Liver (tissue), 9 donors: ENCODE data around the gene METTL14. TPM values are rescaled to one million over a fixed set of nuclear protein-coding genes. Genes with fewer than 3 reads are reported as not detected.

ENCODE experiments used
- DNase-seq: peaks from one replicate; pipeline ENCODE4 v3.0.0-alpha.2; 2017; ENCODE audit warnings: low spot score
- H3K27ac ChIP-seq, 2 donors: one replicate each; pipeline ENCODE4 v1.7.0; 2013; ENCODE audit warnings: inconsistent platforms in 2 of 2, low read length in 2 of 2, control low read depth in 1 of 2, low read depth in 1 of 2, mild to moderate bottlenecking in 1 of 2
- H3K27me3 ChIP-seq, 4 donors: one replicate each; pipeline versions ENCODE4 v1.6.1 to v1.7.0; 2013; ENCODE audit warnings: low read length in 3 of 4, inconsistent platforms in 1 of 4, mild to moderate bottlenecking in 1 of 4, moderate library complexity in 1 of 4; ENCODE audit not compliant: control insufficient read depth in 4 of 4, insufficient read depth in 4 of 4
- H3K36me3 ChIP-seq, 4 donors: one replicate each; pipeline versions ENCODE4 v1.6.1 to v1.7.0; 2013; ENCODE audit warnings: low read length in 3 of 4, mild to moderate bottlenecking in 3 of 4, low read depth in 1 of 4, moderate library complexity in 1 of 4; ENCODE audit not compliant: control insufficient read depth in 4 of 4, insufficient read depth in 3 of 4
- H3K4me1 ChIP-seq, 4 donors: one replicate each; pipeline versions ENCODE4 v1.6.1 to v1.7.0; 2013; ENCODE audit warnings: low read length in 3 of 4, mild to moderate bottlenecking in 3 of 4, moderate library complexity in 1 of 4; ENCODE audit not compliant: control insufficient read depth in 4 of 4, insufficient read depth in 4 of 4
- H3K4me3 ChIP-seq, 3 donors: one replicate each; pipeline versions ENCODE4 v1.6.1 to v1.7.0; 2013; ENCODE audit warnings: low read length in 3 of 3, control low read depth in 1 of 3, low read depth in 1 of 3, mild to moderate bottlenecking in 1 of 3
- H3K9ac ChIP-seq, 2 donors: one replicate each; pipeline ENCODE4 v1.7.0; 2013; ENCODE audit warnings: low read length in 2 of 2, mild to moderate bottlenecking in 2 of 2, moderate library complexity in 2 of 2, control low read depth in 1 of 2, low read depth in 1 of 2
- H3K9me3 ChIP-seq, 4 donors: one replicate each; pipeline versions ENCODE4 v1.6.1 to v1.7.0; 2013; ENCODE audit warnings: low read length in 3 of 4; ENCODE audit not compliant: control insufficient read depth in 4 of 4
- ATF3 ChIP-seq: IDR thresholded peaks from 2 replicates; pipeline ENCODE4 v1.6.1; 2016; ENCODE audit warnings: antibody characterized with exemption
- CTCF ChIP-seq: fragments of 150-350 bp; IDR thresholded peaks from 2 replicates; pipeline ENCODE4 v1.5.1; 2017; ENCODE audit warnings: improper control_type of control experiment, low read depth, low read length; ENCODE audit not compliant: missing input control
- EGR1 ChIP-seq, 2 donors: IDR thresholded peaks; 2 replicates each; pipeline ENCODE4 v1.6.1; 2016 to 2018; ENCODE audit warnings: antibody characterized with exemption in 2 of 2, low read depth in 2 of 2
- FOXA1 ChIP-seq: IDR thresholded peaks from 2 replicates; pipeline ENCODE4 v1.6.1; 2016; ENCODE audit warnings: antibody characterized with exemption
- FOXA2 ChIP-seq: IDR thresholded peaks from 2 replicates; pipeline ENCODE4 v1.6.1; 2016; ENCODE audit warnings: antibody characterized with exemption
- GABPA ChIP-seq, 2 donors: IDR thresholded peaks in 1 of 2; conservative IDR thresholded peaks in 1 of 2; 2 replicates each; pipeline ENCODE4 v1.6.1; 2016; ENCODE audit warnings: antibody characterized with exemption in 2 of 2, mild to moderate bottlenecking in 1 of 2, moderate library complexity in 1 of 2
- HNF4A ChIP-seq, 2 donors: conservative IDR thresholded peaks; 2 replicates each; pipeline ENCODE4 v1.6.1; 2016; ENCODE audit warnings: antibody characterized with exemption in 2 of 2, mild to moderate bottlenecking in 2 of 2
- HNF4G ChIP-seq: IDR thresholded peaks from 2 replicates; pipeline ENCODE4 v1.6.1; 2016; ENCODE audit warnings: antibody characterized with exemption
- JUND ChIP-seq, 2 donors: IDR thresholded peaks; 2 replicates each; pipeline ENCODE4 v1.6.1; 2016; ENCODE audit warnings: antibody characterized with exemption in 2 of 2
- MAX ChIP-seq: IDR thresholded peaks from 2 replicates; pipeline ENCODE4 v1.6.1; 2016; ENCODE audit warnings: antibody characterized with exemption
- NR2F2 ChIP-seq: IDR thresholded peaks from 2 replicates; pipeline ENCODE4 v1.6.1; 2016; ENCODE audit warnings: antibody characterized with exemption
- RAD21 ChIP-seq, 2 donors: IDR thresholded peaks; 2 replicates each; pipeline ENCODE4 v1.6.1; 2016; ENCODE audit warnings: antibody characterized with exemption in 2 of 2, mild to moderate bottlenecking in 2 of 2
- REST ChIP-seq: IDR thresholded peaks from 2 replicates; pipeline ENCODE4 v1.6.1; 2016; ENCODE audit warnings: antibody characterized with exemption, mild to moderate bottlenecking
- RXRA ChIP-seq, 2 donors: IDR thresholded peaks; 2 replicates each; pipeline ENCODE4 v1.6.1; 2017 to 2018; ENCODE audit warnings: antibody characterized with exemption in 2 of 2, mild to moderate bottlenecking in 1 of 2
- SP1 ChIP-seq: IDR thresholded peaks from 2 replicates; pipeline ENCODE4 v1.6.1; 2018; ENCODE audit warnings: antibody characterized with exemption, mild to moderate bottlenecking
- TAF1 ChIP-seq: conservative IDR thresholded peaks from 2 replicates; pipeline ENCODE4 v1.6.1; 2016; ENCODE audit warnings: antibody characterized with exemption, mild to moderate bottlenecking
- YY1 ChIP-seq: IDR thresholded peaks from 2 replicates; pipeline ENCODE4 v1.6.1; 2016; ENCODE audit warnings: antibody characterized with exemption, mild to moderate bottlenecking
- ZBTB33 ChIP-seq: IDR thresholded peaks from 2 replicates; pipeline ENCODE4 v1.6.1; 2016; ENCODE audit warnings: antibody characterized with exemption
- WGBS: extraction: QIAGEN DNeasy Blood & Tissue Kit; methylation state at CpG from one replicate; pipeline ENCODE4 v1.1.7; 2013; 5-methylcytosine and 5-hydroxymethylcytosine counted together
- polyA plus RNA-seq, 2 donors: library from polyadenylated mRNA; stranded (reverse) in 1 of 2; unstranded in 1 of 2; fragments of 200-250 nt in 1 of 2; fragments of >200 nt in 1 of 2; fragmentation: Nextera tagmentation in 1 of 2; extraction: Ambion mirVana in 1 of 2; gene quantifications; one replicate each; pipeline versions ENCODE4 v1.2.1 to v1.2.3, GENCODE V29; 2013 to 2015
- total RNA-seq, 2 donors: library from RNA; depleted of rRNA; stranded (reverse); fragments of >200 nt; gene quantifications; one replicate each; pipeline ENCODE4 v1.2.3, GENCODE V29; 2014
- donor health status: healthy.
- donor health status: healthy.
- donor health status: healthy.
- donor health status: healthy.
- donor health status: healthy.

The METTL14 gene
- 10 to 100 TPM; 12.5 to 25.5 TPM for total RNA-seq
- 10 to 100 TPM in 1 of 2 donors, 1 to 10 TPM in 1; 8.2 to 21.0 TPM for polyA plus RNA-seq

GRCh38 chr4:118684873-118685811 lies at the start of gene METTL14:
METTL14 (plus strand) TSS chr4:118685392; CDS start chr4:118685535, 143 bp downstream.
- peak within 1 kb of the TSS; percentile 70 to 96 (median 93) for H3K4me3 ChIP-seq
- H3K4me1 ChIP-seq, result peaks cover 0 to 22% (median 16%) of the 10 kb centered on the region in 4 donors
- WGBS, result 4% methylated on average over 42 of the region's 42 CpGs
- H3K9me3 ChIP-seq, result no peaks in the 10 kb centered on the region
- peak within 1 kb of the TSS; percentile 85 to 99 for H3K9ac ChIP-seq
- peak within 1 kb of the TSS; percentile 69 to 81 for H3K27ac ChIP-seq
- peaks cover 0 to 13% (median 7%) of the 10 kb centered on the region in 4 donors for H3K36me3 ChIP-seq
- peak; percentile 92 for DNase-seq
- TF ChIP-seq FOXA1, result no peak
- peak in 1 of 2 donors; percentile 7 for TF ChIP-seq HNF4A (conservative IDR thresholded peaks at IDR 0.05)
- peak in 1 of 2 donors; percentile 13 for TF ChIP-seq RXRA (IDR thresholded peaks at IDR 0.05)
- TF ChIP-seq JUND (IDR thresholded peaks at IDR 0.05), result peak in 1 of 2 donors; percentile 11
- TF ChIP-seq FOXA2, result no peak
- TF ChIP-seq ATF3, result no peak
- TF ChIP-seq GABPA (IDR thresholded peaks at IDR 0.05 in 1 of 2, conservative IDR thresholded peaks at IDR 0.05 in 1 of 2), result peak; percentile 97 to 99
- TF ChIP-seq NR2F2, result no peak
- TF ChIP-seq HNF4G, result no peak
- TF ChIP-seq EGR1 (IDR thresholded peaks at IDR 0.05; ENCODE audit: low read depth in 2 of 2), result no peak
- TF ChIP-seq SP1, result peak; percentile 13
- TF ChIP-seq REST, result peak; percentile 54
- peak; percentile 24 to 33 for TF ChIP-seq RAD21 (IDR thresholded peaks at IDR 0.05)
- TF ChIP-seq MAX, result peak; percentile 13
- peak; percentile 65 for TF ChIP-seq YY1
- no peak for TF ChIP-seq CTCF
- no peak for TF ChIP-seq TAF1
- peak; percentile 26 for TF ChIP-seq ZBTB33
- H3K27me3 ChIP-seq, result no peaks in the 10 kb centered on the region
